OCI-LY1 (cell line): Measurements from ENCODE around the gene SUSD3.

ENCODE experiments used
- H2AFZ ChIP-seq: fragments of 200-600 bp; sonication (generic), shearing (Covaris generic); 2 replicates; pipeline ENCODE4 v1.6.0; 2014; ENCODE audit warnings: antibody characterized with exemption, mild to moderate bottlenecking, low read length
- H3F3A ChIP-seq: fragments of 200-600 bp; sonication (generic), shearing (Covaris generic); 2 replicates; pipeline ENCODE4 v1.6.0; 2014; ENCODE audit warnings: mild to moderate bottlenecking, antibody characterized with exemption, low read length, moderate library complexity; ENCODE audit not compliant: insufficient read depth
- H3K27ac ChIP-seq: fragments of 200-600 bp; sonication (generic); 2 replicates; pipeline ENCODE4 v1.5.1; 2014; ENCODE audit warnings: low read length, mixed run types, mild to moderate bottlenecking, low read depth; ENCODE audit not compliant: poor library complexity, severe bottlenecking
- H3K27me3 ChIP-seq: fragments of 200-600 bp; sonication (generic); 2 replicates; pipeline ENCODE4 v1.6.0; 2014; ENCODE audit warnings: antibody characterized with exemption, mild to moderate bottlenecking, low read length, moderate library complexity; ENCODE audit not compliant: insufficient read depth
- H3K36me3 ChIP-seq: fragments of 200-600 bp; sonication (generic); 2 replicates; pipeline ENCODE4 v1.6.1; 2014; ENCODE audit warnings: mild to moderate bottlenecking, antibody characterized with exemption, low read length, moderate library complexity, mixed read lengths; ENCODE audit not compliant: insufficient read depth
- H3K4me1 ChIP-seq: fragments of 200-600 bp; sonication (generic); 2 replicates; pipeline ENCODE4 v1.5.1; 2014; ENCODE audit warnings: mild to moderate bottlenecking, low read length, moderate library complexity; ENCODE audit not compliant: insufficient read depth, severe bottlenecking
- H3K4me2 ChIP-seq: fragments of 200-600 bp; sonication (generic), shearing (Covaris generic); 2 replicates; pipeline ENCODE4 v1.6.1; 2014; ENCODE audit warnings: low read length
- H3K4me3 ChIP-seq: fragments of 200-600 bp; sonication (generic); 2 replicates; pipeline ENCODE4 v1.5.1; 2014; ENCODE audit warnings: low read length, low read depth, mild to moderate bottlenecking, mixed read lengths; ENCODE audit not compliant: poor library complexity, severe bottlenecking
- H3K79me2 ChIP-seq: fragments of 200-600 bp; shearing (Covaris generic); 2 replicates; pipeline ENCODE4 v1.6.1; 2016; ENCODE audit warnings: mixed run types, low read length, mixed read lengths; ENCODE audit not compliant: insufficient read depth
- H3K9ac ChIP-seq: fragments of 200-600 bp; sonication (generic), shearing (Covaris generic); 2 replicates; pipeline ENCODE4 v1.6.1; 2014; ENCODE audit warnings: mild to moderate bottlenecking, low read length, mixed read lengths
- H3K9me2 ChIP-seq: fragments of 200-600 bp; sonication (generic), shearing (Covaris generic); 2 replicates; pipeline ENCODE4 v1.6.1; 2014; ENCODE audit warnings: low read depth, mild to moderate bottlenecking, low read length, mixed read lengths
- H3K9me3 ChIP-seq: fragments of 200-600 bp; shearing (Covaris generic); 2 replicates; pipeline ENCODE4 v1.6.1; 2014; ENCODE audit warnings: low read length, mixed read lengths
- H4K20me1 ChIP-seq: fragments of 200-600 bp; sonication (generic), shearing (Covaris generic); 2 replicates; pipeline ENCODE4 v1.6.0; 2016; ENCODE audit warnings: mild to moderate bottlenecking, low read length; ENCODE audit not compliant: insufficient read depth
- EZH2 ChIP-seq: fragments of 200-600 bp; sonication (generic), shearing (Covaris generic); IDR thresholded peaks from 2 replicates; pipeline ENCODE4 v1.8.0; 2017; ENCODE audit warnings: borderline replicate concordance, mixed run types, mild to moderate bottlenecking, antibody characterized with exemption, low read length, moderate library complexity, mixed read lengths
- TF ChIP-seq, protein P1 (sequence below): fragments of 200-600 bp; sonication (generic), shearing (Covaris generic); IDR thresholded peaks from 2 replicates; pipeline ENCODE4 v1.5.1; 2017; ENCODE audit warnings: mild to moderate bottlenecking, antibody characterized with exemption, low read length, moderate library complexity, mixed read lengths

SUSD3 gene

GRCh38 chr9:93088656-93089015 is 30.1 kb downstream of the SUSD3 start:
- H3F3A ChIP-seq, result no peaks in the 10 kb centered on the region
- no peak overlapping the region for H3K4me2 ChIP-seq
- H3K79me2 ChIP-seq, result no peaks in the 10 kb centered on the region
- no peak overlapping the region for H3K4me3 ChIP-seq
- TF ChIP-seq, protein P1, sequence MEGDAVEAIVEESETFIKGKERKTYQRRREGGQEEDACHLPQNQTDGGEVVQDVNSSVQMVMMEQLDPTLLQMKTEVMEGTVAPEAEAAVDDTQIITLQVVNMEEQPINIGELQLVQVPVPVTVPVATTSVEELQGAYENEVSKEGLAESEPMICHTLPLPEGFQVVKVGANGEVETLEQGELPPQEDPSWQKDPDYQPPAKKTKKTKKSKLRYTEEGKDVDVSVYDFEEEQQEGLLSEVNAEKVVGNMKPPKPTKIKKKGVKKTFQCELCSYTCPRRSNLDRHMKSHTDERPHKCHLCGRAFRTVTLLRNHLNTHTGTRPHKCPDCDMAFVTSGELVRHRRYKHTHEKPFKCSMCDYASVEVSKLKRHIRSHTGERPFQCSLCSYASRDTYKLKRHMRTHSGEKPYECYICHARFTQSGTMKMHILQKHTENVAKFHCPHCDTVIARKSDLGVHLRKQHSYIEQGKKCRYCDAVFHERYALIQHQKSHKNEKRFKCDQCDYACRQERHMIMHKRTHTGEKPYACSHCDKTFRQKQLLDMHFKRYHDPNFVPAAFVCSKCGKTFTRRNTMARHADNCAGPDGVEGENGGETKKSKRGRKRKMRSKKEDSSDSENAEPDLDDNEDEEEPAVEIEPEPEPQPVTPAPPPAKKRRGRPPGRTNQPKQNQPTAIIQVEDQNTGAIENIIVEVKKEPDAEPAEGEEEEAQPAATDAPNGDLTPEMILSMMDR, result no peak
- TF ChIP-seq EZH2, result no peak
- H3K27me3 ChIP-seq, result no peaks in the 10 kb centered on the region
- H3K27ac ChIP-seq, result peak overlapping the region; percentile 1
- H3K9me2 ChIP-seq, result no peaks in the 10 kb centered on the region
- H4K20me1 ChIP-seq, result no peaks in the 10 kb centered on the region
- peaks cover 37% of the 10 kb centered on the region for H3K36me3 ChIP-seq
- no peaks in the 10 kb centered on the region for H3K9me3 ChIP-seq
- no peak overlapping the region for H3K9ac ChIP-seq
- peaks cover 41% of the 10 kb centered on the region for H3K4me1 ChIP-seq
- H2AFZ ChIP-seq, result no peak overlapping the region

DNA sequence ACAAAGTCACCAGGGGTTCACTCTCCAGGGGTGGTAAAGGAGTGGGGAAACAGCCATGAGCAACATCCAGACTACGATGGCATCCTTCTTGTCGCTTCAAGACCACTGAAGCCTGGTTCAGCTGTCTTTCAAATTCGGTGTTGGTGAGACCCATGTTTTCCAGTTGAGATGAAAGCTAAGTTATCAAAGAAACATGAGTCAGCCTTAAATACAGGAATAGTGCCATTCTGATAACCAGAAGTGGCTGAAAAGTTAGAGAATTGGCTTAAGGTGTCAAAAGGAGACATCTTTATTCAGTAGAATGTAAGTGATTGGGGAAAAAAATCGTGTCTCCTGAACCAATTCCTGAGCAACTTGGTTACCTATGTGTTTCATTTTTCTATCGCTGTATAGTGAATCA is 30.5 kb downstream of the SUSD3 start:
- no peaks in the 10 kb centered on the region for H3F3A ChIP-seq
- H3K36me3 ChIP-seq, result peaks cover 33% of the 10 kb centered on the region

GRCh38 chr9:93089481-93089991 is 31.0 kb downstream of the SUSD3 start:
- H3K4me1 ChIP-seq, result peaks cover 50% of the 10 kb centered on the region
- H2AFZ ChIP-seq, result no peak overlapping the region
- H3K27me3 ChIP-seq, result no peaks in the 10 kb centered on the region
- H3K9ac ChIP-seq, result no peak overlapping the region
- no peaks in the 10 kb centered on the region for H3F3A ChIP-seq
- peaks cover 28% of the 10 kb centered on the region for H3K36me3 ChIP-seq
- no peaks in the 10 kb centered on the region for H4K20me1 ChIP-seq
- H3K79me2 ChIP-seq, result no peaks in the 10 kb centered on the region
- no peak overlapping the region for H3K4me3 ChIP-seq
- H3K9me2 ChIP-seq, result no peaks in the 10 kb centered on the region
- H3K9me3 ChIP-seq, result no peaks in the 10 kb centered on the region
- H3K27ac ChIP-seq, result no peak overlapping the region
- no peak overlapping the region for H3K4me2 ChIP-seq
- TF ChIP-seq EZH2, result no peak
- TF ChIP-seq, protein P1, result no peak

More for the DNA sequence above, 30.5 kb downstream of the SUSD3 start:
- TF ChIP-seq, protein P1, result no peak
- TF ChIP-seq EZH2, result no peak
- Histone ChIP-seq H4K20me1 (no peaks in the 10 kb centered on the region), H3K9ac (no peak overlapping the region), H3K9me2 (no peaks in the 10 kb centered on the region), H2AFZ (no peak overlapping the region), H3K27ac (peak overlapping the region; percentile 1), H3K27me3 (no peaks in the 10 kb centered on the region), H3K79me2 (no peaks in the 10 kb centered on the region), H3K9me3 (no peaks in the 10 kb centered on the region), H3K4me3 (no peak overlapping the region), H3K4me2 (no peak overlapping the region), H3K4me1 (peaks cover 45% of the 10 kb centered on the region)
